ENCODE results near the gene TGM2. TPM values are rescaled to one million over a fixed set of nuclear protein-coding genes. Genes with fewer than 3 reads are reported as not detected.

TGM2 gene
- total RNA-seq, 1 donor from 2014 or later = 143 TPM

- no peak for DNase-seq (ENCODE audit: low spot score)
These were observed 19.9 kb downstream of the TGM2 start for GRCh38 chr20:38144974-38145728.

- DNase-seq (ENCODE audit: low spot score) = no peak
These were observed 20.5 kb downstream of the TGM2 start for GRCh38 chr20:38144598-38144973.

GRCh38 chr20:38143646-38144554, 21.2 kb downstream of the TGM2 start:
- DNase-seq (ENCODE audit: low spot score) = no peak

- DNase-seq (ENCODE audit: low spot score) = no peak
These were observed 21.8 kb downstream of the TGM2 start for GRCh38 chr20:38143238-38143645.

GRCh38 chr20:38141889-38142494, 23.1 kb downstream of the TGM2 start:
- no peak for DNase-seq (ENCODE audit: low spot score)

- no peak for DNase-seq (ENCODE audit: low spot score)
These were observed 23.7 kb downstream of the TGM2 start for GRCh38 chr20:38141204-38141888.

- DNase-seq (ENCODE audit: low spot score) = no peak
These were observed 24.9 kb downstream of the TGM2 start for GRCh38 chr20:38139977-38140753.

GRCh38 chr20:38139156-38139912, 25.7 kb downstream of the TGM2 start:
- DNase-seq (ENCODE audit: low spot score) = no peak

GRCh38 chr20:38138086-38138778, 26.8 kb downstream of the TGM2 start:
- DNase-seq (ENCODE audit: low spot score) = no peak

- DNase-seq (ENCODE audit: low spot score) = no peak
These were observed 27.5 kb downstream of the TGM2 start for GRCh38 chr20:38137441-38138037.

- no peak for DNase-seq (ENCODE audit: low spot score)
These were observed 28.4 kb downstream of the TGM2 start for GRCh38 chr20:38136421-38137245.

- DNase-seq (ENCODE audit: low spot score) = no peak
These were observed 29.2 kb downstream of the TGM2 start for GRCh38 chr20:38135651-38136420.

- DNase-seq (ENCODE audit: low spot score) = no peak
These were observed 29.8 kb downstream of the TGM2 start for GRCh38 chr20:38135271-38135650.

- no peak for DNase-seq (ENCODE audit: low spot score)
These were observed 30.4 kb downstream of the TGM2 start for GRCh38 chr20:38134427-38135270.

GRCh38 chr20:38133680-38134426, 31.2 kb downstream of the TGM2 start:
- no peak for DNase-seq (ENCODE audit: low spot score)

- DNase-seq (ENCODE audit: low spot score) = no peak
These were observed 32.1 kb downstream of the TGM2 start for GRCh38 chr20:38132910-38133501.
